ENCODE measurements around the gene AHRR.
"Not testable (repeated sequence)": the region's sequence is repeated elsewhere in the genome, so short reads cannot be mapped to it uniquely, and the experiment has no call there.

Gene AHRR

GRCh38 chr5:298737-299125 is 22.8 kb upstream of the AHRR start:
- no peak overlapping the region for H3K4me3 ChIP-seq (ENCODE audit: low read depth, low read length)
- TF ChIP-seq, protein P1, sequence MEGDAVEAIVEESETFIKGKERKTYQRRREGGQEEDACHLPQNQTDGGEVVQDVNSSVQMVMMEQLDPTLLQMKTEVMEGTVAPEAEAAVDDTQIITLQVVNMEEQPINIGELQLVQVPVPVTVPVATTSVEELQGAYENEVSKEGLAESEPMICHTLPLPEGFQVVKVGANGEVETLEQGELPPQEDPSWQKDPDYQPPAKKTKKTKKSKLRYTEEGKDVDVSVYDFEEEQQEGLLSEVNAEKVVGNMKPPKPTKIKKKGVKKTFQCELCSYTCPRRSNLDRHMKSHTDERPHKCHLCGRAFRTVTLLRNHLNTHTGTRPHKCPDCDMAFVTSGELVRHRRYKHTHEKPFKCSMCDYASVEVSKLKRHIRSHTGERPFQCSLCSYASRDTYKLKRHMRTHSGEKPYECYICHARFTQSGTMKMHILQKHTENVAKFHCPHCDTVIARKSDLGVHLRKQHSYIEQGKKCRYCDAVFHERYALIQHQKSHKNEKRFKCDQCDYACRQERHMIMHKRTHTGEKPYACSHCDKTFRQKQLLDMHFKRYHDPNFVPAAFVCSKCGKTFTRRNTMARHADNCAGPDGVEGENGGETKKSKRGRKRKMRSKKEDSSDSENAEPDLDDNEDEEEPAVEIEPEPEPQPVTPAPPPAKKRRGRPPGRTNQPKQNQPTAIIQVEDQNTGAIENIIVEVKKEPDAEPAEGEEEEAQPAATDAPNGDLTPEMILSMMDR (IDR thresholded peaks at IDR 0.05; ENCODE audit: insufficient read depth, low read depth, low read length, missing control alignments), result no peak
- DNase-seq (ENCODE audit: low read depth), result no peak

DNA sequence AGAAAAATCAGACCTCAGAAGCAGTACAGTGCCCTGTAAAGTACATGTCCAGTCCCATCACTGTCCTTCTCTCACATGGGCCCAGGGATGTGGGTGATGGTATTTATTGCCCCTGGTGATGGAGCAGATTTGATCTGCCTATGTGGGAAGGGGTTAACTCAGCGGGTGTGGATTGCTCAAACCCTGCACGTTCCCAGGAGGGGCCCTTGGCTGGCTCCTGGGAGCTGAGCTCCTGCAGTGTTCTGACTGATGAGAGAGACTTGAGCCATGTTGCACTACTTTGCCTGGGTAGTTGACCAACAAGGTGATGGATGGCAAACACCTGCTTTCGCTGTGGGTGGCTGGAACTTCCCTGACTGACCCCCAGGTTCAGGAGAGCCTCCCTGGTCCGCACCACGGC is 21.6 kb upstream of the AHRR start:
- not testable (repeated sequence) for DNase-seq (ENCODE audit: low read depth); H3K4me3 ChIP-seq (ENCODE audit: low read depth, low read length)

- not testable (repeated sequence) for H3K4me3 ChIP-seq (ENCODE audit: low read depth, low read length); DNase-seq (ENCODE audit: low read depth)
These were observed 20.7 kb upstream of the AHRR start for GRCh38 chr5:300691-301435.

GRCh38 chr5:302416-302815 is 19.1 kb upstream of the AHRR start:
- not testable (repeated sequence) for H3K4me3 ChIP-seq (ENCODE audit: low read depth, low read length); DNase-seq (ENCODE audit: low read depth)

GRCh38 chr5:302966-303365 is 18.5 kb upstream of the AHRR start:
- no peak for DNase-seq (ENCODE audit: low read depth)
- TF ChIP-seq, protein P1 (IDR thresholded peaks at IDR 0.05; ENCODE audit: insufficient read depth, low read depth, low read length, missing control alignments), result no peak
- no peak overlapping the region for H3K4me3 ChIP-seq (ENCODE audit: low read depth, low read length)

GRCh38 chr5:303741-304140 is 17.8 kb upstream of the AHRR start:
- H3K4me3 ChIP-seq (ENCODE audit: low read depth, low read length); DNase-seq (ENCODE audit: low read depth): not testable (repeated sequence)

DNA sequence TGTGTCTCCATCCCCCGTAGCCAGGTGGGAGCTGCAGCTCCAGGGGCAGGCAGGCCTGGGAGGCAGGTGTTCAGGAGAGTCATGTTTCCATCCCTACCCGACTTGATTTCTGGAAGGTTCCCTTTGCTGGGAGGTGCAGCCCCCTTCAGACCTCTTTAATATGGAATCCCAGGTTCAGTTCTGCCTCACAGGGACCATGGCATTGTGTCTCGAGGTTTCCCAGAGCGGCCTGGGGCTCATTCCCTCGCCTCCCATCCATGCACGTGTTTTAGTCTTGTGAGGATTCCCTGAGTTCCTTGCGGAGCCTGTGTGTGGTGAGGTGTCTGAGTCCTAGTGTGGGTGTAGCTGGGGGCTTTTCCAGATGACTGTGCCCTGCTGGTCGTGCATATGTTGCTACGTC is 16.5 kb upstream of the AHRR start:
- TF ChIP-seq, protein P1 (IDR thresholded peaks at IDR 0.05; ENCODE audit: insufficient read depth, low read depth, low read length, missing control alignments), result no peak
- no peak for DNase-seq (ENCODE audit: low read depth)
- H3K4me3 ChIP-seq (ENCODE audit: low read depth, low read length), result no peak overlapping the region

- H3K4me3 ChIP-seq (ENCODE audit: low read depth, low read length), result no peak overlapping the region
- no peak for DNase-seq (ENCODE audit: low read depth)
- TF ChIP-seq, protein P1 (IDR thresholded peaks at IDR 0.05; ENCODE audit: insufficient read depth, low read depth, low read length, missing control alignments), result no peak
These were observed 16.1 kb upstream of the AHRR start for GRCh38 chr5:305459-305858.

DNA sequence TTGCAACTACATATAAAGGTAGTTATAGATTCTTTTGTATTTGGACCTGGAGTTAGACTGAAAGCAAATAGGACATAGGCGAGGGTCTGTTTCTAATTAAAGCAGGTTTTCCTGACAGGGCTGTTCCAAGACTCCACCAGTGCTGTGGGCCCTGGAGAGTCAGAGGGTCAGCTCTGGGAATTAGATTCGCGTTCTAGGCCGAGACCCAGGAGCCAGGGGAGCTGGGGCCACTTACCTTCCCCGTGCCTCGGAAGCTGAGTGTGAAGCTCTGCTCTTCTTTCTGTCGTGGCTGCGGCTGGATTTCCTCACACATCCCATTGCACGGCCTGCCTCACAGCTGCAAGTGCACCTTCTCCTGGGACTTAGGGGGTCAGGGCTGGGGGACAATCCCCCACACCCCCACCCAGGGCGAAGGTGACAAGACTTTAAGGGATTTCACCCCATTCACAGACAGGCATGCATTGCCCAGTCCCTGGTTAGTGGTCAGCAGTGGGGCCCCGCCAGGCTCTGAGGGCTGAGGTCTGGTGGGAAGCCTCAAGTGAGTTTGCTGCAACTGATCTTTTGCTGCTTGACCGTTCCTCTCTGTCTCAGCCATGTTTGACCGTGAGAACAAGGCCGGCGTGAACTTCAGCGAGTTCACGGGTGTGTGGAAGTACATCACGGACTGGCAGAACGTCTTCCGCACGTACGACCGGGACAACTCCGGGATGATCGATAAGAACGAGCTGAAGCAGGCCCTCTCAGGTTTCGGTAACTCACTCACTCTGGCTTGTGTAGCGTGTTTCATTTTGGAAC is 15.3 kb upstream of the AHRR start:
- DNase-seq (ENCODE audit: low read depth), result no peak
- TF ChIP-seq, protein P1 (IDR thresholded peaks at IDR 0.05; ENCODE audit: insufficient read depth, low read depth, low read length, missing control alignments), result no peak
- H3K4me3 ChIP-seq (ENCODE audit: low read depth, low read length), result no peak overlapping the region
